SU-DHL-6 (cell line): Measurements from ENCODE around the gene GIMAP4.

ENCODE experiments used
- EZH2phosphoT487 ChIP-seq: fragments of 200-600 bp; sonication (generic), shearing (Covaris generic); conservative IDR thresholded peaks from 2 replicates; pipeline ENCODE4 v1.6.1; 2018; ENCODE audit warnings: mild to moderate bottlenecking, antibody characterized with exemption, low read length, moderate library complexity, mixed read lengths
- TF ChIP-seq, protein P1 (sequence below): fragments of 200-600 bp; sonication (generic); IDR thresholded peaks from one replicate; pipeline ENCODE4 v1.5.1; 2017; ENCODE audit warnings: antibody characterized with exemption, mild to moderate bottlenecking, low read length, moderate library complexity; ENCODE audit not compliant: insufficient read depth, poor library complexity, severe bottlenecking

DNA sequence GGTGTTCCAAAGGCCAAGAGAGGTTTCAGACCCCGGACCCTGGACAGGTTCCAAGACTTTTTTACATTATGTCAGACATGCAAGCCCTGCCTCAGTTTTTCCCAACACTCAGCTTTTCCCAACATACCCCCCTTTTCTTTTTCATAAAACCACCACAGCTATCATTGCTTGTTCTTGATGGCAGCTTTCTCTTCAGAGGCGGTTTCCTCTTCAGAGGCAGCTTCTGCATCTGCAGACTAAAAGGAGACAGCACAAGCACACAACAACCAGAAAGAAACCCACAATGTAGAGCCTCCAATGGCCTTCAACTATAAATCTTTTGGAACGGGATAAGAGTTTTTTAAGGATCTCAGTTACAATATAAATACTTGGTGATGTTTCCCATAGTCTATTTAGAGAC, 45.7 kb downstream of the GIMAP4 start:
- TF ChIP-seq, protein P1, sequence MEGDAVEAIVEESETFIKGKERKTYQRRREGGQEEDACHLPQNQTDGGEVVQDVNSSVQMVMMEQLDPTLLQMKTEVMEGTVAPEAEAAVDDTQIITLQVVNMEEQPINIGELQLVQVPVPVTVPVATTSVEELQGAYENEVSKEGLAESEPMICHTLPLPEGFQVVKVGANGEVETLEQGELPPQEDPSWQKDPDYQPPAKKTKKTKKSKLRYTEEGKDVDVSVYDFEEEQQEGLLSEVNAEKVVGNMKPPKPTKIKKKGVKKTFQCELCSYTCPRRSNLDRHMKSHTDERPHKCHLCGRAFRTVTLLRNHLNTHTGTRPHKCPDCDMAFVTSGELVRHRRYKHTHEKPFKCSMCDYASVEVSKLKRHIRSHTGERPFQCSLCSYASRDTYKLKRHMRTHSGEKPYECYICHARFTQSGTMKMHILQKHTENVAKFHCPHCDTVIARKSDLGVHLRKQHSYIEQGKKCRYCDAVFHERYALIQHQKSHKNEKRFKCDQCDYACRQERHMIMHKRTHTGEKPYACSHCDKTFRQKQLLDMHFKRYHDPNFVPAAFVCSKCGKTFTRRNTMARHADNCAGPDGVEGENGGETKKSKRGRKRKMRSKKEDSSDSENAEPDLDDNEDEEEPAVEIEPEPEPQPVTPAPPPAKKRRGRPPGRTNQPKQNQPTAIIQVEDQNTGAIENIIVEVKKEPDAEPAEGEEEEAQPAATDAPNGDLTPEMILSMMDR = no peak
- no peak for TF ChIP-seq EZH2phosphoT487
